Myocyte (in vitro differentiated cells): Measurements from ENCODE around the gene HAL. TPM values are rescaled to one million over a fixed set of nuclear protein-coding genes. Genes with fewer than 3 reads are reported as not detected.

Experiments
- DNase-seq: peaks from one replicate; pipeline ENCODE4 v3.0.0-alpha.2; 2012; ENCODE audit warnings: low read depth
- total RNA-seq: library from RNA; depleted of rRNA; stranded (reverse); fragments of >200 nt; gene quantifications from 2 replicates; pipeline ENCODE4 v1.2.3, GENCODE V29; 2014

The HAL gene
- total RNA-seq, 1 donor from 2014 or later = not detected

DNA sequence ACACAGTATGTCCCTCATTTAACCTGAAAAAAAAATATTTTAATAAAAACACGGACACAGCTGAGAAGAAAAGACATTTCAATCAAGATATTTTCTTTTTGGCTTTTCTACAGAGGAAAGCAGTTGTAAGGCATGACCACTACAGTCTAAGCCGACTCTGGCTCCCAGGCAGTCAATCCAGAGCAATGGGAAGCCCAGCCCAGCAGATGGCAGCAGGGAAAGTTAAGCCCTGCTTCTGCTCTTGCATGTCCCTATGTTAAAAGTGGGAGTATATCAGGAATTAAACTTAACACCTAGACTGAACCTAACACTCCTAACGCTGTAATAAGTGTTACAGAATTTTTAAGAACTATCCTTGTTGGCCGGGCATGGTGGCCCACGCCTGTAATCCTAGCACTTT, 19.5 kb upstream of the HAL start:
- peak; percentile 41 for DNase-seq

DNA sequence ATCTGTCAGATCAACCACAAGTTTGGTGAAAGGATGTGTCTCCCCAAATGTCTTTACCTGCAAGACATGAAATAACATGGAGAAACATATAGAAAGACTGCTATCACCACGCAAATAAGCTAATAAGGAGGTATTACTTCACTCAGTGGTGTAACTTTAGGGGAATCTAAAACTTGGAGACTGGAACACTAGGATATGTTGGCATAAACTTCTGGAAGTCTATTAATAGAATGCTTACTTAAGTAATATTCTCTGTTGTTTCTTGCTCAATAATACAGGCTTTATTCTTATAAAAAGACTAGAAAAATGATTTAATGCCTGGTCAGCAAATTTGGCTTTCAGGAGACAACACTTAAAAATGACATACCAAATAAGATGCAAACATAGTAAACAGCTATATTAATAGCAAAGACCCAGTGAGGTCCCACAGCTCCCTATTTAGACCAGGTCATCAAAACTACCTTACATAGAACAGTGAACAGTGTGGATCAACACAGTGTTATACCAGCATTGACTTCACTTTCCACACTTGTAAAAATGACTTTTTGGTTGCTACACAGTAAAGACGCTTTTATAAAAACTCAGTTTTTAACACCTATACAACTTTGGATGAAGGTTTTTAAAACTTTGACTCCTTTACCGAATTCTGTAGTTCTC, 18.9 kb upstream of the HAL start:
- no peak for DNase-seq

DNA sequence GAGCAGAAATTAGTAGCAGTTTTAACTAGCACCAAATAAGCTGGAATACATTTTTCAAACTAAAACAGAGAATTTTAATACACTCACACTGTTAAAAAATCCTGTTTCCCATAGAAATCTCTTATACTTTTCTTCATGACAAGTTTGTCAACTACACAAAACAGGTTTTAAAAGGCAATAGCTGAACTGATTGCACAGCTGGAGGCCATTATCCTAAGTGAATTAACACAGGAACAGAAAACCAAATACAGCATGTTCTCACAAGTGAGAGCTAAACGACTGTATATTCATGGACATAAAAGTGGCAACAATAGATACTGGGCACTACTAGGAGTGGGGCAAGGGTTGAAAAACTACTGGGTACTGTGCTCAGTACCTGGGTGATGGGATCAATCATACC, 11.6 kb upstream of the HAL start:
- no peak for DNase-seq

DNA sequence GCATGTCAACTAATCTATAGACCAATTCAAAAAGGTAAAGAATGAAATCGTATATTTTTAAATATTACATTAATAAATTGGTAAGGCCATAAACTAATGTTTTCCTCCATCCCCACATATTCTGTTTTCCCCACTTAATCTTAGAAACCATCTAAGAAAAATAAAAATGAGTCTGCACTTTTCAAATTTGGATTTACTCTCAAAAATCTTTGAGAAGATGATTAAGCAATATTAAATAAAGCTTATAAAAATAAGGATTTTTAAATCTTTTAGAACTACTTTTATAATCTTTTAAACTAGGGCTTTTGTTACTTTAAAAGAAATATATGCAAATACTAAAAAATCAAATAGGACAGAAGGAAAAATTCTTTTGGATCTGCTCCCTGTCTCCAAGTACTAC, 10.6 kb upstream of the HAL start:
- no peak for DNase-seq

DNA sequence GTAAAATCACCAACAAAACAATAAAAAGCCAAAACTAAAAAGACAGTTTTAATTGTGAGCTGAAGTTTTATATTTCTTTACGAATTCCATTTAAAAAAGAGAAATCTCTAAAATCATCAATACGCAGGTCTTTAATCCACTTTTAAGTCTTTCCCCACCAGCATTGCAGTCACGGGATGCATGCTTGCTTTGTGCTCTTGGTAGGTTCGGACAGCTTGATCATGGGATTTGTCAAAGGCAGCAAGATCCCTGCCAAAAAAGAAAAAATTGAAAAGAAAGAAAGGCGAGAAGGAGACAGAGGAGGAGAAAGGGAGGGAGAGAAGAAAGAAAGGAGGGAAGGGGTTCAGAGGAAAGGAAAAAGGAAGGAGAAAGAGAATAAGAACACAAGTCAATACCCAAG, 4.7 kb upstream of the HAL start:
- no peak for DNase-seq

DNA sequence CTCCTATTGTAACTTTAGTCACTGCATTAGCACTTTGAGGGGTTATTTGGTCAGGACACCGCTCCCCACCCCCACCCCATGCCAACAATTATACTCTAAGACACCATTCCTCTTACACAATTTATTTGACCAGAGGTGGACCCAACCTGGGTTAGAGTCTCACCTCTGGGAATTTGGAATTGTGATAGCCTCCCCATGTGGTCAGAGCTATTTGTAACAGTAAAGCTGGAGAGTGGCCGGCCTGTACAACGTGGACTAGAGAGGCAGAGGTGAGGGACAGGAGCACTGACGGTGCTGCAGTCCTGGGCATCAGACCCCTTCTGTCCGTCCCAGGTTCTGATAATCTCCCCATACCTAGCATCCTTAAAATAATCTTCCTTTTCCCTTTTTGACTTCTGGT, 3.3 kb upstream of the HAL start:
- DNase-seq = no peak

DNA sequence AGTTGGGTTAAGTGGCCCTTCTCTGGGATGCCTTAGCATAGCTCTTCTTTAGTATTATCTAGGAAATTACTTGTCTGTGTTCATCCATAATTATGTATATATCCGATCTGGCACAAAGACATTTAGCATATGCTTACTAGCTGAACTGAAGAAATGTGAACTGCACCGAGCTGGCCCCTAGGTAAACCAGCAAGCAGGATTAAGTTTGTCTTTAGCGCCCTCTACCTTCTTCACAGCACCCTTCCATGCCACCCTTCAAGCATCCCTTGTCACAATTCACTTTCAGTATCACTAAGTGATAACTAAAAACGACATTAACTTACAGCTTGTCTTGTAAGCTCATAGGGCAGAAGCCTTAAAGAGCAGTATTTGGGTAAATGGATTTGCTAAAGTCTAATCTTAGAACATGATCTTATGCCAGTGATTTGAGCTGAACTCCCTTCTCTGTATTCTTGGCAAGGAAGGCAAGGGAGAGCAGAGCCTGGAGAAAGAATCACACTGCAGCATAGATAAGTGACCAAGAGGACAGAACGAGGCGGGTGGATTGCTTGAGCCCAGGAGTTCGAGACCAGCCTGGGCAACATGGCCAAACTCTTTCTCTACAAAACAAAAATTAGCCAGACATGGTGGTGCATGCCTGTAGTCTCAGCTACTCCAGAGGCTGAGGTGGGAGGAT, 2.6 kb upstream of the HAL start:
- DNase-seq = peak; percentile 61

DNA sequence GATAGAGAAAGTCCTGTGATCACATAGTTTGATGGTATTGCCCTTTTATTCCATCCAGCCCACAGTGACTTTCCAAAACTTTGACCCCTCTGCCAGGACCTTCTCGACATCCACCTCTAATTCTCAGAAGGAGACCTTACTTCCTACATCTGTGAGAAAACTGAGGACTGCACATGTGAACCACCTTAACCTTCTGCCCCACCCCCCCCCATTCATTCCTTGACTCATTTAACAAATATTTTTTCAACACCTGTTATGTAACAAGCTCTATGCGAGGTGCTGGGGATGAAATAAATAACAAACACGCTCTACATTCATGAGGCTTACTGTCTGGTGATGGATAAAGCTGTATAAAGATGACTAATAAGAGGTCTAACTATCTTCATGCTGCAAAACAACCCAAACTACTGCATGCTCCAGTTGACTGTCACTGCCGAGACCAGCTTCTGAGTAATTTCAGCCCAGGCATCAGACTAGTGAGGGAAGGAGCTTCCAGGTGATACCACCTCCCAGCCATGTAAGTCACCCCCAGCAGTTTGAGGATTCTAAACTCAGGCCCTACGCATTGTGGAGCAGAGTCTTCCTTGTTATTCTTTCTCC, 1.9 kb upstream of the HAL start:
- no peak for DNase-seq

DNA sequence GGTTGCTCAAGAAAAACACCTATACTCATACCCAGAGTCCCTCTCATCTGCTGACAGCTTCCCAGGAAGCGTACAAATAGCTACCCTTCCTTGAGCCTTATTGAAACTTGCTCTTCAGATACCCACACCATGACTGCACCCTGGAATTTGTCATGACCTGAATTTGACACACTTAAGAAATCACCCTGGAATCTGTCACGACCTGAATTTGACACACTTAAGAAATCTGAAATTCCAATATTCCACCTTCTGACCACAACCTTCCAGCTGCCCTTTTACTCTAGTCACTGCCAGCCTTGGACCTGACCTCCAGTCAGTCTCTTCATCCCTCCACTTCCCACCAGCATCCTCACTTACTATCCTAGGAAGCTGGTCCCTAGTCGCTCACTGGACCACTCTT, 1.1 kb upstream of the HAL start:
- no peak for DNase-seq

DNA sequence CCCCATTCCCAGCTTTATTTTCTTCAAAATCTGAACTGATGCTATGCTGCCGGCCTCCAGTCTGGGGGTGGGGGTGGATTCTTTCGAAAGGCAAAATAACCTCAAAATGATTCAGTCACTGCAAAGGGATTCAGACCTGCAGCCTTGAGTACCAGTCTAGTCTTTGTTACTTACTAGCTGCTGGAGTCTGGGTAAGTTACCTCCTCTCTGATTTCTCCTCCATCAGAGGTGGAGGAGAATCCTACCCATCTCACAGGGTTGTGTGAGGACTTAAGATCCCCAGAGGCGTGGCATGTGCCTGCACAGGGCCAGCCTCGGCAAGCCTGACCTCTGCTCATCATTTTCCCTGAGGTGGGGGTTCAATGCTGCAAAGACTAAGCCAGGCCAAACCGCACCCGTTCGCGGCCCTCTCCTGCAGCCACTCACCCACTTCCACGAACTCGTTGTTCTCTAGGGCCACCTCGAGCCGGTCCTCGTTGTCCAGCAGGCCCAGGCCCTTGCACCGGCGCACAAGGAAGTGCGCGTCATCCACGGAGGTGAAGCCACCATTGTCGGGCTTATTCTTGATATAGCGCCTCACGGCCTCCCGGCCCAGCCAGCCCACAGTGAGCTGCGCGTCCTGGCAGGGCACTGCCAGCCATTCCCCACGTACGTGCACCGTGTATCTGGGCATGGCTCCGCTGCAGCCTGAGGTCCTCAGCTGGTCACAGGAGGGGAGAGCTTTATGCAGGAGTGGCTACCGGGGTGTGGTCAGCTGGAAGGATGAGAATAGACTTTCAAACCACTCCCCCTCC, 709 bp downstream of the HAL start:
- DNase-seq = no peak

DNA sequence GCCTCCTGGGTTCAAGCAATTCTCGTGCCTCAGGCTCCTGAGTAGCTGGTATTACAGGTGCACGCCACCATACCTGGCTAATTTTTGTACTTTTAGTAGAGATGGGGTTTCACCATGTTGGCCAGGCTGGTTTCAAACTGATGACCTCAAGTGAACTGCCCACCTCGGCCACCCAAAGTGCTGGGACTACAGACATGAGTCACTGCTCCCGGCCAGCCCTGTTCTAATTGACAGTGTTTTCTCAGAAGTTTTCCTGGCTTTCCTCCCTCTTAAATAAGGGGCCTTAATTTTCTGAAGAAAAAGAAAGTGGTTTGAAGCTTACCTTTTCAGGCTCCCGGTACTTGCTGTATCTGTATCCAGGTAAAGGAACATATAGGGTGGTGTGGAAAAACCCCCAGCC, 1.7 kb downstream of the HAL start:
- DNase-seq = no peak

DNA sequence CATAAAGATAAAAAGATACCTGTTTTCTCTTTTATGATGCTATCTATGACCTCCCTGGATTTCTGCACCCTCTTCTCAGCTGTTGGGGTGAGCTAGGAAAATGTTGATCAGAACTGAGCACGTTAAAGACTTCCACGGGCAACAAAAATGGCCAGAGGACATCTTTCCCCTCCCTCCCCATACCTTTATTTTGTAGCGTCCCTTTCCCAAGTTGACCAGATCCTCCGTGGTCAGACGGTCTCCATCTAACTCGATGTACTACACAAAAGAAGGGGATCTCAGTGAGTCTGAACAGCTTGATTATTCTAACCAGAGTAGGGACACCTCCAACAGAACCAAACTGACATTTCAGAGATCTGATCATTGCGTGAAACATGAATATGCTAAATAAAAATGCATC, 2.2 kb downstream of the HAL start:
- DNase-seq = no peak

DNA sequence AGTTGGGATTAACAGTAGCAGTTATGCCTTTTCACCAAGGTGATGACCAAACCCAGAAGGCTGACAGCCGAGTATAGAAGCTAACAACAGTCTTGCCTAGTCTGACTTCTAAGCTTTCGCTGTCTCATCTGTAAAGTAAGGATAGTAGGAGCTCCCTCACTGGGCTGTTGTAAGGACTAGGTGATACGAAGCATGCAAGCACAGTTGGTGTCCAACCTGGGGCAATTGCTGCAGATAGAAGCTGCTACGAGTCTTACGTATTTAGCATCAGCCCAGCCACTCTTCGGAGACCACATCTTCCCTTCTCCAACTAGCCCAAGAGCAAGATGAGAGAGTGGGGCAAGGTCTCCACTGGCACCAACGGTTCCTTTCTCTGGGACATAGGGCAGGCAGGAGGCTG, 6.0 kb downstream of the HAL start:
- DNase-seq = no peak

DNA sequence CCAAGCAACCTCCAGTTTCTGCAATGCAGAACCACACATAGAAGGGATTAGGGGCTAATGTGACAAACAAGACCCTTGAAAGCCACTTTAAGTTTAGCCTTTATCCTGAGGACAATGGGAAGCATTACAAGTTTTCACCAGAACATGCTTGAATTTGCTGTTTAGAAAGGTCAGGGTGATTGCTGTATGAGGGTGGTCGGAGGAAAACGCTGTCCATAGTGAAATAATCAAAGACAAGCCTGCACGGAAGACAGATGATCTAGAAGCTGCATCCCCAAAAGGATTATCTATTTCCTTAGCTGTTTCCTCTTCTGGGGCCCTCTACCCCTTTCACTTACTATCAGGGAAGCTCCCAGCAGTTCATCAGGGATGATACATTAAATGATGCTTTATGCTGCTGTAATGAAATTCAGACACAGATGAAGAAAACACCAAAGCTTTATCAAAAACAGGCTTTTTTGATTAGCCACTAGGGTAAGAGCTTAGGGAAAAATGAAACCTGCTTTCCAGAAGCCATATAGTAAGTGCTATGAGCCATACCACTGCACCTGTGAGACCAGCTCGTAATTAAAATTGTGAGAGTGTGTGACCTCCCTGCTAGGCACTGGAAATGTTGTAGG, 6.5 kb downstream of the HAL start:
- no peak for DNase-seq

DNA sequence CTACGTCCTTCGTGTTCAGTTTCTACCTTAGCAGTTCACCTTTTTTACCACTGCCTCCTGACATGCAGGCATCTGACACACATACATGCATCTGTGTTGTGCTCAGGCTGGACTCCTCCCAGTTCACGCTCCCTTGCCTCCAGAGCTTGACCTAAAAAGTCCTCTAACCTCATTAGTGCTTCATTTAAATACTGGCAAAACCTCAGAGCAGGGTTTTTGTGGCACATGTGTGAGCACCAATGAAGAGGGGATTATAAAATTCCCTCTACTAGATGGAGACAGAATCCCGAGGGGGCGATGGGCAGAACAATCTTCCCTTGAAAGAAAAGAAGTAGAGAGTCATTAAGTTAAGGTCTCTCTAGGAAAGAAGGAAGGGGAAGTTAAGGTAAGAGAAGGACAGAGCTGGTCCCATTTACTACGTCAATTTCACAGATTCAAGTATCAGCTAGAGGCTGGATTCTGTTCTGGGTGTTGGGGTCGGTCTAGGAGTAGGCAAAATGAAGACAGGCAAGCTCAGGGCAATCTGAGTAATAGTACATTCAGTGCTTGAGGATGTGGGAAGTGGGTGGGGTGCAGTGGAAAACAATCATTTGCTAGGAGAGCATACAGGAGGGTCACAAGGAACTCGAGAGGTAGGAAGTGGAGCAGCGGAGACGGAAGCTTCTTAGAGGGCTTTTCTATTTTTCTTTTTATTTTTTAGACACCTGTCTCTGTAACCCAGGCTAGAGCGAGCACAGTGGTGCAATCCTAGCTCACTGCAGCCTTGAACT, 7.5 kb downstream of the HAL start:
- no peak for DNase-seq

DNA sequence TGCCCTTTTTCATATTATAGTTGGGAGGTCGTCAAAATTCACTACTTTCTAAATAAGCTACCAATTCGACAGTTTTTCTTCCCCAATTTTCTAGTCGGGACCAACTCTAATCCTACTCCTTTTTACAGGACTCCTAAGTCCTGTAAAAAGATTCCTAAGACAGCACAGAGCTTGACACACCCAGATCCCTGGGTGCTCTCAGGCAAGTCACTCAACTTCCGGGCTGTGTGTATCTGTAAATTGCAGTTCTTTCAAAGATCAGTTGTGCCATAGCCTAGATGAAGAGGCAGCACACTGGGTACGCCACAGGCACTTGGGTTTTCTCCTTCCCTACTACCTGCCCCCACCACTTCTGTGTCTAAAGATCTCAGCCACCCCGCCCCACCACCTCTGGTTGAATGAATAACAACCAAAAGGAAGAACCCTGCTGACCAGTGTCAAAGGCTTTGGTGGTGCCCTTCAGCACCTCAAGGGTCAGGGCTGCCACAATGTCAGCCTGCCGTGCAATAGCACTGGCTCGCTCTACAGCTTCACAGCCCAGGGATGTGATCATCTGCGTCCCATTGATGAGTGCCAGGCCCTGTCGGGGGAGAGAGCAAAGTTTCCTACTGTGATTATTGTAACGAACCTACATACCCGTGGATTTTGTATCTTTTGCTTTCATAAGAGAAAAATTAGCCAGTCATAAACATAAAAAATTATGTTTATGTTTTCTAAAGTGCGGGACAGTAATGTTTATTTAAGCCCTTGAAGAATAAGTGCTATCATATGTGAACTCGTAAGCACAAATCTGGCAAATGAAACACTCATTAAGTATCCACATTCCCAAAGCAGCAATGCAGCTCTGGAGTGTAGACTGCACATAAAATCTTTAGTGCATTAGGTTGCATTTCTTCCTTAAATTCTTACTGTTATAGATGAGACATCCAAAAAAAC, 9.2 kb downstream of the HAL start:
- no peak for DNase-seq

DNA sequence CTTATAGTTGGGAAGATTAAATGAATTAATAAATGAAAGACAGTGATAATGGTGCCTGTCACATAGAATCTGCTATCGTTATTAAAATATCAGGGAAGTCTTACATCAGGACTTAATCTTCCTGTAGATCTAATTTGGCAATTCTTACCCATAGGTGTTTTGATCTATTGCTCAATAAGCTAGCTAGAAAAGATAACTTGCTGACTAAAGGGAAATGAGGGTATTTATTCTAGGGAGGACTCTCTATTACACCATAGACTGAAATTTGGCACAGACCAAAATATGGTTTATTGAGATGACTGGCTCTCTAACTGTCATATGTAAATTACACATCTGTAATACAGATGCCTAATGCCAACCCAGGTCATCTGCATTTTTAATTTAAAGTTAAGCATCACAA, 11.5 kb downstream of the HAL start:
- DNase-seq = no peak

DNA sequence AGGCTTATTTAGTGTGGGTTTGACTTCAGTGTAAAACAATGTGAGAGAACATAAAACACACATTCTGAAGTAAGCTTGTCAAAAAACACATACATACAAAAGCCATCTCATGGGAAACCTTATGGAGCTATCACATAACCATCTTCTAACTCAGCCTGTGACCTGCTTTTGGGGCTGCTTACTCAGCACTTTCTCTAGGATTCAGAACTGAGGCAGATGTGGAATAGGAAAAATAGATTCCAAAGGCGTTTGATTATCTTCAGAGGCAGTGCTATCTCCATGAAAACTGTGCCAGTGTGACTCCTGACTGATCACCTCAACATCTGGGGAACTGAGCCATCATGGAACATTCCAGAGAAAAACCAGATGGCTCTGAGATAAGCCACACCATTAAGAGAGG, 13.5 kb downstream of the HAL start:
- DNase-seq = no peak

DNA sequence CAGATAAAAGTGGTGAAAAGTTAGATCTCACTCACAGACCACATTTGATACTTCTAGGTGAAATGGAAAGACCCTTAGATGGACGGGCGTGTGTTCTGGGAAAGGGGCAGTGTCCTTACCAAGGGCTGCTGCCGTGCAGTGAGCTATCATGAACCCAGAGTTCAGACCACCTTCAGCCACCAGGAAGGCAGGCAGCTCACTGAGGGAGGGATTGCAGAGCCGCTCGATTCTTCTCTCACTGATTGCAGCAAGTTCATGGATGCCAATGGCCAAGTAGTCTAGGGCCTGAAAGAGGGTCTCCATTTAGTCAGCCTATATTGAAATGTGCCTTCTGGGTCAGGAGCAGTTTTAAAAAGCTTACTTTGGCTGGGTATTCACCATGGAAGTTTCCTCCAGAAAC, 15.7 kb downstream of the HAL start:
- no peak for DNase-seq

DNA sequence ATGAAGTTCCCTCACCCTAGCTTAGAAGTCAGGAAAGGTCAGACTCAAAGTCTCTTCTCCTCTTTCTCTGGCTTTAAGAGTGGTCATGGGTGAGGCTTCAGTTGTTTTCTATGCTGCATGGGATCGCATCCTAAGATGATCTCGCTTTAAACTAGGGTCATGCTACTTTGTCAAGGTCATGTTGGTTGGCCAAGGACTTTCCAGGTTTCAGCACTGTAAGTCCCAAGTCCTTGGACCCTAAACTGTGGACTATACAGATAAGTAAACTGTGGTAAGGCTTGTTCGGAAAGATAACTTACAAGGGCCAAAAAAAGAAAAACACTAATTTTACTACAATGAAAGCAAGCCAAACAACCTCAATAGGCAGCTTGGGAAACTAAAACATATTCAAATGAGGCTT, 17.4 kb downstream of the HAL start:
- no peak for DNase-seq
